Activated naive CD8-positive, alpha-beta T cell treated with anti-CD3 and anti-CD28 coated beads for 36 hours (primary cell): Measurements from ENCODE around the gene RUNX3. TPM values are rescaled to one million over a fixed set of nuclear protein-coding genes. Genes with fewer than 3 reads are reported as not detected.

ENCODE experiments used
- DNase-seq: peaks from one replicate; pipeline ENCODE4 v3.0.0; 2021
- H3K27ac Mint-ChIP-seq: one replicate; pipeline ENCODE4 v1.8.0; 2022; ENCODE audit warnings: mild to moderate bottlenecking, moderate library complexity, mixed read lengths
- H3K27me3 Mint-ChIP-seq: one replicate; pipeline ENCODE4 v1.8.0; 2022; ENCODE audit warnings: mild to moderate bottlenecking, mixed read lengths
- H3K36me3 Mint-ChIP-seq: one replicate; pipeline ENCODE4 v1.8.0; 2021; ENCODE audit warnings: mild to moderate bottlenecking, mixed read lengths
- H3K4me1 Mint-ChIP-seq: one replicate; pipeline ENCODE4 v1.8.0; 2021; ENCODE audit warnings: mixed read lengths
- H3K4me3 Mint-ChIP-seq: one replicate; pipeline ENCODE4 v1.8.0; 2022; ENCODE audit warnings: mild to moderate bottlenecking, moderate library complexity, mixed read lengths
- H3K9me3 Mint-ChIP-seq: one replicate; pipeline ENCODE4 v1.8.0; 2022; ENCODE audit warnings: mixed read lengths
- total RNA-seq, 2 experiments: library from RNA; stranded (reverse); gene quantifications; one replicate each; pipeline ENCODE4 v1.2.3, GENCODE V29; 2021

The RUNX3 gene
- total RNA-seq, 2 experiments from 2014 or later = 144 TPM

- Mint-ChIP-seq H3K27ac (no peak overlapping the region), H3K4me3 (no peak overlapping the region), H3K9me3 (peaks cover 9% of the 10 kb centered on the region)
These were observed 39.2 kb downstream of the RUNX3 start for GRCh38 chr1:24890887-24891286.

GRCh38 chr1:24888971-24889676, 41.0 kb downstream of the RUNX3 start:
- H3K27me3 Mint-ChIP-seq = no peaks in the 10 kb centered on the region
- no peak overlapping the region for H3K4me3 Mint-ChIP-seq
- no peak overlapping the region for H3K27ac Mint-ChIP-seq
- no peak for DNase-seq
- peaks cover 12% of the 10 kb centered on the region for H3K9me3 Mint-ChIP-seq
- H3K4me1 Mint-ChIP-seq = no peaks in the 10 kb centered on the region
- peaks cover 10% of the 10 kb centered on the region for H3K36me3 Mint-ChIP-seq

More at GRCh38 chr1:24890887-24891286, 39.2 kb downstream of the RUNX3 start:
- Mint-ChIP-seq H3K4me1 (no peaks in the 10 kb centered on the region), H3K27me3 (no peaks in the 10 kb centered on the region), H3K36me3 (peaks cover 10% of the 10 kb centered on the region)
- no peak for DNase-seq

- no peaks in the 10 kb centered on the region for H3K4me1 Mint-ChIP-seq
- DNase-seq = no peak
- no peak overlapping the region for H3K4me3 Mint-ChIP-seq
- no peak overlapping the region for H3K27ac Mint-ChIP-seq
- no peaks in the 10 kb centered on the region for H3K27me3 Mint-ChIP-seq
- peaks cover 10% of the 10 kb centered on the region for H3K36me3 Mint-ChIP-seq
- H3K9me3 Mint-ChIP-seq = peaks cover 16% of the 10 kb centered on the region
These were observed 41.8 kb downstream of the RUNX3 start for GRCh38 chr1:24888061-24888970.

- no peak overlapping the region for H3K4me3 Mint-ChIP-seq
- H3K27me3 Mint-ChIP-seq = no peaks in the 10 kb centered on the region
- no peak overlapping the region for H3K27ac Mint-ChIP-seq
- peaks cover 10% of the 10 kb centered on the region for H3K9me3 Mint-ChIP-seq
- DNase-seq = no peak
- no peaks in the 10 kb centered on the region for H3K4me1 Mint-ChIP-seq
- no peaks in the 10 kb centered on the region for H3K36me3 Mint-ChIP-seq
These were observed 43.8 kb downstream of the RUNX3 start for GRCh38 chr1:24886241-24886640.

- H3K4me3 Mint-ChIP-seq = no peak overlapping the region
- no peaks in the 10 kb centered on the region for H3K36me3 Mint-ChIP-seq
- H3K4me1 Mint-ChIP-seq = no peaks in the 10 kb centered on the region
- no peak for DNase-seq
- H3K9me3 Mint-ChIP-seq = peaks cover 10% of the 10 kb centered on the region
- H3K27ac Mint-ChIP-seq = no peak overlapping the region
- H3K27me3 Mint-ChIP-seq = no peaks in the 10 kb centered on the region
These were observed 45.3 kb downstream of the RUNX3 start for GRCh38 chr1:24884751-24885150.

GRCh38 chr1:24881034-24881433, 49.0 kb downstream of the RUNX3 start:
- H3K4me1 Mint-ChIP-seq = no peaks in the 10 kb centered on the region
- no peak overlapping the region for H3K4me3 Mint-ChIP-seq
- no peaks in the 10 kb centered on the region for H3K27me3 Mint-ChIP-seq
- H3K9me3 Mint-ChIP-seq = peaks cover 10% of the 10 kb centered on the region
- no peaks in the 10 kb centered on the region for H3K36me3 Mint-ChIP-seq
- no peak for DNase-seq
- no peak overlapping the region for H3K27ac Mint-ChIP-seq

GRCh38 chr1:24878775-24879742, 51.0 kb downstream of the RUNX3 start:
- no peak overlapping the region for H3K4me3 Mint-ChIP-seq
- H3K4me1 Mint-ChIP-seq = no peaks in the 10 kb centered on the region
- no peaks in the 10 kb centered on the region for H3K27me3 Mint-ChIP-seq

GRCh38 chr1:24878045-24878444, 52.0 kb downstream of the RUNX3 start:
- Mint-ChIP-seq H3K9me3 (peaks cover under 1% of the 10 kb centered on the region), H3K27ac (no peak overlapping the region), H3K4me1 (no peaks in the 10 kb centered on the region), H3K27me3 (no peaks in the 10 kb centered on the region), H3K36me3 (no peaks in the 10 kb centered on the region), H3K4me3 (no peak overlapping the region)
- DNase-seq = no peak

More at GRCh38 chr1:24878775-24879742, 51.0 kb downstream of the RUNX3 start:
- Mint-ChIP-seq H3K36me3 (no peaks in the 10 kb centered on the region), H3K27ac (no peak overlapping the region), H3K9me3 (peaks cover 8% of the 10 kb centered on the region)
- DNase-seq = no peak

- no peak for DNase-seq
- Mint-ChIP-seq H3K4me1 (peaks cover 8% of the 10 kb centered on the region), H3K27me3 (no peaks in the 10 kb centered on the region), H3K27ac (no peak overlapping the region), H3K9me3 (no peaks in the 10 kb centered on the region), H3K4me3 (no peak overlapping the region), H3K36me3 (no peaks in the 10 kb centered on the region)
These were observed 54.0 kb downstream of the RUNX3 start for GRCh38 chr1:24875991-24876506.

GRCh38 chr1:24875257-24875656, 54.8 kb downstream of the RUNX3 start:
- Mint-ChIP-seq H3K4me1 (peaks cover 15% of the 10 kb centered on the region), H3K9me3 (no peaks in the 10 kb centered on the region), H3K4me3 (no peak overlapping the region), H3K36me3 (no peaks in the 10 kb centered on the region), H3K27me3 (no peaks in the 10 kb centered on the region), H3K27ac (no peak overlapping the region)
- DNase-seq = no peak

- Mint-ChIP-seq H3K36me3 (no peaks in the 10 kb centered on the region), H3K27ac (no peak overlapping the region), H3K4me3 (no peak overlapping the region), H3K4me1 (peaks cover 15% of the 10 kb centered on the region), H3K9me3 (no peaks in the 10 kb centered on the region), H3K27me3 (no peaks in the 10 kb centered on the region)
- no peak for DNase-seq
These were observed 55.4 kb downstream of the RUNX3 start for GRCh38 chr1:24874611-24875234.

GRCh38 chr1:24874056-24874455, 56.0 kb downstream of the RUNX3 start:
- Mint-ChIP-seq H3K9me3 (no peaks in the 10 kb centered on the region), H3K36me3 (no peaks in the 10 kb centered on the region)

GRCh38 chr1:24873148-24873547, 56.9 kb downstream of the RUNX3 start:
- H3K27me3 Mint-ChIP-seq = no peaks in the 10 kb centered on the region
- peaks cover 15% of the 10 kb centered on the region for H3K4me1 Mint-ChIP-seq
- no peak overlapping the region for H3K4me3 Mint-ChIP-seq
- no peaks in the 10 kb centered on the region for H3K9me3 Mint-ChIP-seq
- no peaks in the 10 kb centered on the region for H3K36me3 Mint-ChIP-seq
- H3K27ac Mint-ChIP-seq = no peak overlapping the region
- no peak for DNase-seq

More at GRCh38 chr1:24874056-24874455, 56.0 kb downstream of the RUNX3 start:
- H3K27ac Mint-ChIP-seq = no peak overlapping the region
- H3K4me3 Mint-ChIP-seq = no peak overlapping the region
- no peak for DNase-seq
- H3K27me3 Mint-ChIP-seq = no peaks in the 10 kb centered on the region
- H3K4me1 Mint-ChIP-seq = peaks cover 15% of the 10 kb centered on the region
